WTC11 (cell line): Measurements from ENCODE around the gene HOXD8. TPM values are rescaled to one million over a fixed set of nuclear protein-coding genes. Genes with fewer than 3 reads are reported as not detected.
A peak's percentile ranks its signal among the peaks of the same experiment; 100 is the strongest.

Source experiments
- ATF3 ChIP-seq: sonication (generic); formaldehyde crosslinking; conservative IDR thresholded peaks from 2 replicates; pipeline ENCODE4 v1.8.1; 2022; ENCODE audit warnings: mild to moderate bottlenecking, missing genetic modification reagents
- CREB1 ChIP-seq: sonication (generic); formaldehyde crosslinking; IDR thresholded peaks from 2 replicates; pipeline ENCODE4 v1.8.0; 2023; ENCODE audit warnings: mild to moderate bottlenecking, missing genetic modification reagents
- FOXP4 ChIP-seq: sonication (generic); formaldehyde crosslinking; IDR thresholded peaks from 2 replicates; pipeline ENCODE4 v1.8.0; 2022; ENCODE audit warnings: mild to moderate bottlenecking, missing genetic modification reagents
- HMGA2 ChIP-seq: fragments of 250-450 bp; sonication (Bioruptor Pico); IDR thresholded peaks from 2 replicates; pipeline ENCODE4 v1.4.0; 2021; ENCODE audit warnings: mild to moderate bottlenecking, moderate library complexity
- HMGXB4 ChIP-seq: sonication (generic); formaldehyde crosslinking; IDR thresholded peaks from 2 replicates; pipeline ENCODE4 v1.8.1; 2023; ENCODE audit warnings: mild to moderate bottlenecking, moderate library complexity, missing genetic modification reagents
- KAT7 ChIP-seq: sonication (generic); formaldehyde crosslinking; IDR thresholded peaks from 2 replicates; pipeline ENCODE4 v1.8.1; 2023; ENCODE audit warnings: missing genetic modification reagents, mild to moderate bottlenecking, borderline replicate concordance
- MAX ChIP-seq: sonication (generic); formaldehyde crosslinking; IDR thresholded peaks from 2 replicates; pipeline ENCODE4 v1.8.0; 2022; ENCODE audit warnings: mild to moderate bottlenecking, missing genetic modification reagents
- MLX ChIP-seq: sonication (generic); formaldehyde crosslinking; IDR thresholded peaks from 2 replicates; pipeline ENCODE4 v1.8.1; 2023; ENCODE audit warnings: mild to moderate bottlenecking, missing genetic modification reagents, moderate library complexity
- MXD4 ChIP-seq: fragments of 250-450 bp; sonication (Bioruptor Pico); IDR thresholded peaks from 2 replicates; pipeline ENCODE4 v1.8.0; 2021; ENCODE audit warnings: mild to moderate bottlenecking, moderate library complexity, borderline replicate concordance
- NFE2L1 ChIP-seq: sonication (generic); formaldehyde crosslinking; IDR thresholded peaks from 2 replicates; pipeline ENCODE4 v1.8.1; 2023; ENCODE audit warnings: missing genetic modification reagents
- NR1H2 ChIP-seq: sonication (generic); formaldehyde crosslinking; IDR thresholded peaks from 2 replicates; pipeline ENCODE4 v1.9.0; 2021; ENCODE audit warnings: mild to moderate bottlenecking, moderate library complexity, missing genetic modification reagents
- NR2C2 ChIP-seq: sonication (generic); formaldehyde crosslinking; IDR thresholded peaks from 2 replicates; pipeline ENCODE4 v1.8.0; 2022; ENCODE audit warnings: mild to moderate bottlenecking, missing genetic modification reagents
- PREB ChIP-seq: sonication (generic); formaldehyde crosslinking; IDR thresholded peaks from 2 replicates; pipeline ENCODE4 v1.8.1; 2022; ENCODE audit warnings: mild to moderate bottlenecking, missing genetic modification reagents, moderate library complexity, borderline replicate concordance
- SP1 ChIP-seq: sonication (generic); formaldehyde crosslinking; conservative IDR thresholded peaks from 2 replicates; pipeline ENCODE4 v1.8.1; 2022; ENCODE audit warnings: missing genetic modification reagents
- TCF7 ChIP-seq: sonication (generic); formaldehyde crosslinking; IDR thresholded peaks from 2 replicates; pipeline ENCODE4 v1.8.0; 2022; ENCODE audit warnings: mild to moderate bottlenecking, low read depth, missing genetic modification reagents, moderate library complexity
- USF2 ChIP-seq: sonication (generic); formaldehyde crosslinking; IDR thresholded peaks from 2 replicates; pipeline ENCODE4 v1.8.1; 2023; ENCODE audit warnings: mild to moderate bottlenecking, missing genetic modification reagents, moderate library complexity
- ZBTB21 ChIP-seq: sonication (generic); formaldehyde crosslinking; IDR thresholded peaks from 2 replicates; pipeline ENCODE4 v1.8.1; 2023; ENCODE audit warnings: mild to moderate bottlenecking, missing genetic modification reagents, borderline replicate concordance
- ZNF138 ChIP-seq: sonication (generic); formaldehyde crosslinking; conservative IDR thresholded peaks from 2 replicates; pipeline ENCODE4 v1.8.1; 2022; ENCODE audit warnings: mild to moderate bottlenecking, moderate library complexity, missing genetic modification reagents
- ZNF232 ChIP-seq: sonication (generic); formaldehyde crosslinking; IDR thresholded peaks from 2 replicates; pipeline ENCODE4 v1.8.0; 2022; ENCODE audit warnings: mild to moderate bottlenecking, missing genetic modification reagents
- ZNF281 ChIP-seq: sonication (generic); formaldehyde crosslinking; IDR thresholded peaks from 2 replicates; pipeline ENCODE4 v1.8.0; 2023; ENCODE audit warnings: mild to moderate bottlenecking, missing genetic modification reagents
- ZNF532 ChIP-seq: fragments of 250-450 bp; sonication (Bioruptor Pico); IDR thresholded peaks from 2 replicates; pipeline ENCODE4 v1.9.0; 2021; ENCODE audit warnings: mild to moderate bottlenecking, borderline replicate concordance
- ZSCAN18 ChIP-seq: fragments of 250-450 bp; sonication (Bioruptor Pico); IDR thresholded peaks from 2 replicates; pipeline ENCODE4 v2.1.2; 2022; ENCODE audit warnings: mild to moderate bottlenecking, moderate library complexity
- total RNA-seq: library from RNA; stranded (reverse); gene quantifications from 3 replicates; pipeline ENCODE4 v1.2.3, GENCODE V29; 2021

HOXD8 gene
- total RNA-seq, 1 experiment from 2014 or later, result not detected

- no peak for TF ChIP-seq MLX (CRISPR knock-in tag)
- no peak for TF ChIP-seq ATF3 (CRISPR knock-in tag)
- no peak for TF ChIP-seq HMGA2 (CRISPR knock-in tag)
- peak; percentile 91 for TF ChIP-seq MAX (CRISPR knock-in tag)
- TF ChIP-seq PREB (CRISPR knock-in tag), result no peak
- peak; percentile 92 for TF ChIP-seq NFE2L1
- TF ChIP-seq ZSCAN18 (CRISPR knock-in tag), result no peak
- TF ChIP-seq TCF7, result peak; percentile 84; the same call in 1 of the 2 replicates
- TF ChIP-seq ZNF232, result no peak
- TF ChIP-seq CREB1 (CRISPR knock-in tag), result peak; percentile 45; the same call in 1 of the 2 replicates
- TF ChIP-seq USF2 (CRISPR knock-in tag), result peak; percentile 88
- TF ChIP-seq ZNF532 (CRISPR knock-in tag), result no peak
- TF ChIP-seq NR2C2 (CRISPR knock-in tag), result no peak
- TF ChIP-seq HMGXB4 (CRISPR knock-in tag), result no peak
- no peak for TF ChIP-seq ZNF281 (CRISPR knock-in tag)
- TF ChIP-seq FOXP4 (CRISPR knock-in tag), result peak; percentile 73
- TF ChIP-seq SP1 (CRISPR knock-in tag), result 0 out of 2 replicates have a peak, but pooled peaks have one; percentile 43
- no peak for TF ChIP-seq MXD4 (CRISPR knock-in tag)
- no peak for TF ChIP-seq NR1H2
- TF ChIP-seq ZNF138 (CRISPR knock-in tag), result no peak
- TF ChIP-seq KAT7 (CRISPR knock-in tag), result 0 out of 2 replicates have a peak, but pooled peaks have one; percentile 54
- 0 out of 2 replicates have a peak, but pooled peaks have one; percentile 34 for TF ChIP-seq ZBTB21
These were observed 42.0 kb downstream of the HOXD8 start (continued) for GRCh38 chr2:176171351-176172006.
